Skin of body (tissue), 2 donors: ENCODE data around the gene RBM20. TPM values are rescaled to one million over a fixed set of nuclear protein-coding genes. Genes with fewer than 3 reads are reported as not detected.

ENCODE experiments used
- DNase-seq: peaks from one replicate; lab custom pipeline; 2025; lab: John Stamatoyannopoulos, UW
- total RNA-seq: library from RNA; depleted of rRNA; stranded (reverse); fragments of >200 nt; gene quantifications from one replicate; pipeline ENCODE4 v1.2.3, GENCODE V29; 2014

RBM20 gene
- total RNA-seq, 1 donor from 2014 or later = 2.4 TPM

DNA sequence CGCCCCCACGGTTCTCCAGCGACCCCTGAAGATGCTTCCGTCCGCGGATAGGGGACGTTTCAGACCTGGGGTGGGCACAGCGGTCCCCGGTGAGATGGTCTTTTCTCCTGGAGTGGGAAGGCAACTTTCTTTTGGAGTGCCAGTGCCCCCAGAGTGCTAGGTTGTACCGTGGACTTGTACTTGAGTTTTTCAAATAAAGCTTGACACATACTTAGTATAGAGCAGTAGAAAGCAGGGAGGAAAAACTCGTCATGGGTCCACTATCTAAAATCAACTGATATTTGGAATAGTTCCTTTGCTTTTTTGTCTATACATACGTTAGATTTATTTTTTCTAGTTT, 28.4 kb downstream of the RBM20 start:
- DNase-seq = no peak

DNA sequence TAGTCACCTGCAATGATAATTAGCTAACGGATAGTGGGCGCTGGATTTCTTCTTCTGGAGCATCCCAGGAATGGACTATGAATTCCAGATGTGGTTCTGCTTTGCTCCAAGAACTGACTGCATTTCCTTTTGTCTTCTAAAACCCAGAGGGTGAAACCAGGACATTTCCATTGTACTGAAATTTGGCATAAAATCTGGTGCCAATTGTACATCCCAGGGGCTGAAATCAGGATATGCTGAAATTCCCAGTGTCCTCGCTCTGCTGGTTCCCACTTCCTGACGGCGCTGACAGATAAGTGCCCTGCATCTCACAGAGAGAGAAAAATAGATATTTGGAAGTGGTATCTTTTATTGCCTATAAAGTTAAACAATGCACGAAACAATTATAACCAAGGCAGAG, 31.9 kb downstream of the RBM20 start:
- no peak for DNase-seq

DNA sequence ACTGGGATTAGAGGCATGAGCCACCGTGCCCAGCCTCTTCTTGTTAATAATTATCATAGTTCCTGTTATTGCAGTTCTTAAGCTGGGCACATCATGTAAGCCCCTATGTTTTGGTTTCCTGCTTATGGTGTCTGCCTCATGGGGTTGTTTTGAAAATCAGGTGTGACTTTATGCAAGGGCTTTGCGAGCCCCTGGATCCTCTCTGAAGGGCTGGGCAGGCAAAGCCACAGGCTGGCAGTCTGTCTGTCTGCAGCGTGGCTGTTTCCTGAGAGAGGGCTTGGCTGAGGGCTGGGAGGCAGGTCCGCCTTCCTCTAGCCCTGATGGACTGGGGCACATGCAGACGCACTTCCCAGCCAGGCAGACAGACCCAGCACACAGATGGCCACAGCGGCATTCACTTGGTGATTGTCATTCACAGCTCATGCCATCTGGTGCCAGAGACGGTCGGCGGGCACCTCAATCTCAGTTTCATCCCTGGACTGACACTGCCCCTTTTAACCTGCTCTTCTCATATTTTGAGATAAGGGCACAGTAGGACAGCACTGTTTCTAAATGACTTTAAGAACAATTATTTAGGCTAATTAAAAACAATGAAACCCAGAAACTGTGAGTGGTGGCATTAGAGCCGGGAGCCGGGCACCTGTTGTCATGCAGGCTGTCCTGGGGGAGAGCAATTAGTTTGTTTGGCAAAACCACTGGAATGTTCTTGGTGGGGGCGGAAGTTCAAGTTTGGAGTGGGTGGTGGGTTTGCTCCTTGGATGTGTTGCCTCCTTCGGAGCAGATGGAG, 35.5 kb downstream of the RBM20 start:
- no peak for DNase-seq

DNA sequence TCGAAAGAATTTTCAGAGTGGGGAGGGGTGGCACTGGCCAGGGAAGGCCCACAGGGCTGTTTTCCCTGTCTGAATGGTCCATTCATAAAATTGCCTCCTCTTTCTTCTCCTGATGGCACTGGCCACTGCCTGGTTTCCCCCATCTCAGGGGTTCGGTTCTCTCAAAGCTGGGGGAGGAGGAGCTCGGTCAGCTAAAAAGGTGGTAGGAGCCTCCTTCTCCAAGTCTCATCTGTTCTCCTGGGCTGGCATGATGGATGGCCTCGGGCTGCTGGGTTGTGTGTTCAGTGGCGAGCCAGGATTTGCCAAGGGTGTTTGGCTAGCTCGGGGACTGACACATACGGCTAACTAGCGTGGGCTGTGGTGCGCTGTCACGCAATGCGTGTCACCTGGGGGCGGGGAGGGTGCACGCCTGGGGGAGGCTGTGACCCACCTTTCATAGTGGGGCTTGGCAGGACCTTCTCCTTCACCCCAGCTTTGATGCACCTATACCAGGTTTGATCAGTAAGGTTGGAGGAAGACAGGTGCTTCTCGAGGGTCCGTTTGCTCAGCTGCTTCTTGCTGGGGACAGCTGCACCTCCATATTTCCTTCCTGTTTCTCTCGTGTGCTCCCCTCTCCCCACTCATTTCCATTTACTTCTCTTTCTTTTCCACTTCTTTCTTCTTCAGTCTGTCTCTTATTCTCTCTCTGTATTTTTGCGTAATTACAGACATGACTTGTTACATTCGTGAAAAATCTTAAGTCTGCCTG, 36.3 kb downstream of the RBM20 start:
- no peak for DNase-seq

DNA sequence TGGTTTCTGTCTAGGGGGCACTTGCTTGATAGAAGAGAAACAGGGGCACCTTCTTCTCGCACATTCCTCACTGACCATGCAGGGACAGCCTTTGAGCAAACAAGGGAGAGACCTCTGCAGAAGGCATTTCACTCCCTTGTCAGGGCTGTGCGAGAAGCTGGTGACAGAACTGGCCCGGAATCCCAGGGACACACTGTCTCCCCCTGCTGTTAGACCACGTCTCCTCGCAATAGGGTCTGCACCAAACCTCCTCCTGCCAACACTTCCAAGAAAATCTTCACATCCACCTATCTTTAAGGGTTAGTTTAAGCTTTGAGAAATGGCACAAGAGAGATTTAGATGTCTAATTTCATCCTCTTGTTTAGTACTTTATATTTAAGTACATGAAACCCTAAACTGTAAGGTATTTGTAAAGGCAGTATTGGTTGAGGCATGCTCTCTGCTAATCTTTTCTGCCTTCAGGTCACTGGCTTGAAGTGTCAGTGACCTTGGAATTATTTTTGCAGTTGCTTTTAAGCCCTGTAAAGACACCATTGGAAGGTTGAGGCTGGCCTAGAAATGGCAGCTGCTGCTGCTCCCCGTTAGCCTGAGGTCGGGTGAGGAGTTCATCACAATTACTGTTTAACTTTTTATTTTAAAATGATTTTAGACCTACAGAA, 37.0 kb downstream of the RBM20 start:
- DNase-seq = no peak

DNA sequence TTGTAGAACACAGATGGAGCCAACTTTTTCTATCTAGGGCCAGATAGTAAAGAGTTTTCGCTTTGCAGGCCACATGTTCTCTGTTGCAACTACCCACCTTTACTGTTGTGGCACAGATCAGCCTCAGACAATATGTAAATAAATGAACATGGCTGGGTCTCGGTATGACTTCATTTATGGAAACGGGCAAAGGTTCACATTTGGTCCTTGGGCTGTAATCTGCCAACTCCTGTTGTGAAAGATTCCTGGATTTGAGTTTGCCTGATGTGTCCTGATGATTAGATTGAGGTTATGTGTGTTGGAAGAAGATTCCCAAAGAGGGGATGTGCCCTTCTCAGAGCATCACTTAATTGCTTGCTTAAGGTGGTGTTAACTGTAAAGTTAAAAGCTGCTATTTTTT, 38.2 kb downstream of the RBM20 start:
- DNase-seq = no peak

DNA sequence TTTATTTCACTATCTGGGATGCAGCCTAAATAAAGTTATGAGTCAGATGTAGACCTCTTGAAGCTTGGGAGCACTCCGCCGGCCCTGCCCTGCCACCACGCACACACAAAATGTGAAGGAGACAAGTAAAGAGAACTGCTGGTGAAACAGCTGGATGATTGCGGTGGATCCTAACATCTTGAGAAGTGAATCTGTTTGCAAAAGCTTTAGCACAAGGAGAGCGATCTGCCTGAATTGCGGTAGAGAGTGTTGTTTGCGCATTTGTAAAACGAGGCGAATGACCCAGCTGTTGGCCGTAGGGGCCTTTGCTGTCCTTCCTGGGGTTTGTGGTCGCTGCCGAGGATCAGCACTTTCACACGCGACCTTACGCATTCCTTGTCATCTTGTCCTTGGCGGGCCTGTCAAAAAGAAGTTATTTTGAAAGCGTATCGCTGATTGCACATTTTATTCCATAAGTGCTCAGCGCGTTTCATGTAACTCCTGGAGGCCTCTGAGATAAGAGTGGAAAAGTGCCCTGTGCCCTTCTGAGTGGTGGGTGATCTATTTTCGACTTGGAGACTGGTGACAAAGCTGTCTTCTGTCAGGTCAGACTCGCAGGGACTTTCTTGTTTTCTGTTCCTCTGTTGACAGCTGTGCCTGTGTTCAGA, 40.8 kb downstream of the RBM20 start:
- no peak for DNase-seq

DNA sequence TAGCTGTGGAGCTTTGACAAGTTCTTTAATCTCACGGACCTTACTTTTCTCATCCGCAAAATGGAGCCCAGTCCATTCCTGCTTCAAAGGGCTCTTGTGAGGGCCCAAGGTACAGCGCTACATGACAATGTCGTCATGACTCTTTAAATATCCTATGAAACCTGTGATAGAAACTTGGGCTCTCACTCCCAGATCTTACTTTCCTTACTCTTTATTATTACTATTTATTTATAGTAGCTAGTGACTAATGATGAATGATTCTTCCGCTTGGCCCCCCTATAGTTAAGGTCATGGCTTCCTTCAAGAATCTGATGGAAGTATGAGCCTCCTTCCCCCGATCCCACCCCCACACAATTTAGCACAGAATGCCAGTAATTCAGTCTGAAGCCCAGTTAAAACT, 41.9 kb downstream of the RBM20 start:
- no peak for DNase-seq

DNA sequence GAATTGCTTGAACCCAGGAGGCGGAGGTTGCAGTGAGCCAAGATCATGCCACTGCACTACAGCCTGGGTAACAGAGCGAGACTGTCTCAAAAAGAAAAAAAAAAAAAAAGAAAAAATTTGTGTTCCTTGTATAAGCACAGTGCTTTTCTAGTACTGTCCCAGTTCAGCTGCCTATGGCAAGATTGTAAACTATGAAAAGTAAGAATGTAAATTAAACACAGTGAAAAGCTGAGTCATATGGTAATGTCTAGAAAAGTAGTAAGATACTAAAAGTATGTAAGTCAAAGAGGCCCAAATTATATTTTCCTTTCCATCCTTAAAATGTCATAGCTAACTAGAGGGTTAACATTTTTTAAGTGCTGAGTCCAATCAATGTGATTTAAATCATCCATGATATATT, 42.8 kb downstream of the RBM20 start:
- no peak for DNase-seq

DNA sequence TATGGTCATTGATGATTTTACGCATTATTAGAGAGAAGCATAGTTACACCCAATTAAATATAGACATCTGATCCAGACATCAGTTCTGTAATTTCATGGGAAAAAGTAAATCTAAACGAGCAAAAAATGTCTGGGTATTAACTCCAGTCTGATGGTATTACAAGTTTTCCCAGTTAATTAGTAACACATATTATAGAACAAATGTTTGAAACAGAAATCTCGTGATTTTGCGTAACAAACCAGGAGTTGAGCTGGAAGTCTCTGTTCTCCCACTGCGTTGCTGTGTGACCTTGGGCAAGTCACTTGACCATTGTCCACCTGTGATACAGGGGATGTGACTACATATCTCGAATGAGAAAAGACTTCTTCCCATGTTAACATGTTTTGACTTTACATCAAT, 43.3 kb downstream of the RBM20 start:
- DNase-seq = no peak

DNA sequence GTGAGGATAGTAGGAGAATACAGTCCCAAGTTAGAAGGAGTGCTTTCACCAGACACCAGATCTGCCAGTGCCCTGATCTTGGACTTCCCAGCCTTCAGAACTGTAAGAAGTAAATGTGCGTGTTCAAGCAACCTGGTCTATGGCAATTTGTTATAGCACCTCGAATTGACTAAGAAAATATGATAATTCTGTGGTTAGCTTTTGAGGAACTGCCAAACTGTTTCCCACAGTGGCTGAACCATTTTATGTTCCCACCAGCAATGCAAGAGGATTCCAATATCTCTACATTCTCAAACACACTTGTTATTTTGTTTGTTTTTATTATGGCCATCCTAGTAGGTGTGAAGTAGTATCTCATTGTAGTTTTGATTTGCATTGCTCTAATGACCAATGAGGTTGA, 47.0 kb downstream of the RBM20 start:
- DNase-seq = no peak

DNA sequence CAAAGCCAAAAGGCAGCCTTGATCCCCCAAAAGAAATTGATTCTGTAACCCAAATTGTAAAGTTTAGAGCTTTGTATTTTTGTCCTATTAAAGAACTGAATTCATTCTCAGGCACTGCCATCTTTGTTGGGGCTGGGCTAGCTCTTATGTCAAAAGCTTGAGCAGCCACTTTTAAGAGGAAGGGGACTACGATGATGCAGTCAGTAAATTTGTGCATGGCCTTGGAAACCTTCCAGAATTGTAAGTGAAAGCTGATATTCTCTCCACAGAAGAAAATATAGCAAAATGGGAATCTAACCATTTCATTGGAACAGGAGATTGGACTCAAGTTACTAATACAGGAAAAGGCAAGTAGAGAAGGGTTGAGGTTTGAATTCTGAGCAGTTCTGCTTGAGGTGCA, 50.1 kb downstream of the RBM20 start:
- DNase-seq = no peak

DNA sequence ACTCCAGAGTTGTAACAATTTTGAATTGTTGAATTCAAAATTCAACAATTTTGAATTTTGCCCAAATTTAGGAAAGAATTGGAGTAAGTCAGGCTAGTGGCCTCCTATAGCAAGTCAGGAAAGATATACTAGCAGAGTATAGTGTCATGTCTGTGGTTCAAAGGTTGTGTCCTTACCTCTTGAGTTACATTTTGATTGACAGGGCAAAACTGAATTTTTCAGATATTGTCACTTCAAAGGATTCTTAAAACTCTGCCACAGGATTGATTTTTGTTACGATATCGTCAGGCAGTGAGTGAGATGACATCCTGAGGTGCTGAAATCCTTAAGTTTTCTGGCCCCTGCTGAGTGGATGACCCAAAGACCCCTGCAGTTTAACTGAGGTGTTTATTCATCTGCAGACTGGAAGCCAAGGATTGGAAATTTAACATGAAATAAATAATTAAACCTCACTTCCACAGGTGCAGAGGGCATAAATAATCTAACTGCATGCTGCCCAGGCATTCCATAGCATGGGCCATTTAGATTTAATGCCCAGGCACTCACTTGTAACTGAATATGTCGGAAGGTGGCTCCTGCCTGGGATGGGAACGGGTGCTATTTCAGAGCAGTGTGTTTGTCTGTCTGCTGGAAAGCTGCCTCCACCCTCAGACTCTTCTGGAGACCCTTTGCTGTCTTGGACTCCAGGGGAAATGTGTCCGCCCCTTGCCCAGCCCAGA, 50.8 kb downstream of the RBM20 start:
- no peak for DNase-seq

DNA sequence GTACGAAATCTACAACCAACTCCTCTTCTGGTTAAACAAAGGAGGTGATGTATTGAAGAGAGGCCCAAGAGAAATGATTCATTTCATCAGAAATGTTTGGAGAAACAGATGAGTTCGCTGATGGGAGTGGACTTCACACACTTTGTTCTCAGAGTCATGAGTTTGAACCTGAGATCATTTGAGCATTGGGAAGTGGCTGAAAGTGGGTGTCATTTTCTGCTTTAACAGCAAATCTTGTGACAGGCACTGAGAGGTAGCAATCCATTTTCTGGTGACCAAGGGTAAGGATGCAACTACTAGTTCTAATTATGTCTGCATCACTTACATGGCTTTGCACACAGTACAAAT, 51.4 kb downstream of the RBM20 start:
- DNase-seq = no peak

DNA sequence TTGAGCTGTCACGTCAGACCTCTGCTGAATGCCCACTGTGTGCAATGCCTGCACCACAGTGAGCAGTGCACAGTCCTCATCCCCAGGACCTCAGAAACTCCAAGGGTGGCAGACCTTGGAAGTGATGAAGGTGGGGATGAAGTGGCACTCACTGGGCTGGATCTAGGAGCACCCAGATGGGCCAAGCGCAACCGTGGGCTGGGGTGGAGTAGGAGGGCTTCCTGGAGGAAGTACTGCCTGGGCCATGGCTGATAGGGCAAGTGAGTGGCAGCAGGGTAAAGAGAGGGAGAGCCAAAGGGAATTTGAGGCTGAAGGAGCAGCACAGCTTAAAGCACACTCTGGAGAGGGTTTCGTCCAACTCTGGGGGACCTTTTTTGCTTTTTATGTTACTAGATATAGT, 52.3 kb downstream of the RBM20 start:
- DNase-seq = no peak

DNA sequence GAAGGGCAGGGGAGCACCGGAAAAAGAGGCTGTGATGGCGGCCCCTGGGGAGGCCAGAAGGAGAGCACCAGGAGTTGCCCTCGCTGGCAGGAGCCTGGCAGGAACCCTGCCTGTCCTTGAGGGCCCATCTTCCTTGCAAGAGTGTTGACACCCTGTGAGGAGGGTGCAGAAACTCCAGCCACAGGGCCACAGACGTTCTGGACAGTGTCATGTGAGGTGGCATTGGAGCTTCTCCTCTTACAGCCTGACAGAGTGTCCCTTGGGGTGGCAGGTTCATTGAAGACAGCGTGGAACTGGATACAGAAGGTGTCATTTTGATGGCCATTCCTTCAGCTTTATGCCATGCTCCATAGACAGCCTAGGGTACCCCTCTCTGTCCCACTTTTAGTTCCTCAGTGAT, 54.2 kb downstream of the RBM20 start:
- DNase-seq = no peak

DNA sequence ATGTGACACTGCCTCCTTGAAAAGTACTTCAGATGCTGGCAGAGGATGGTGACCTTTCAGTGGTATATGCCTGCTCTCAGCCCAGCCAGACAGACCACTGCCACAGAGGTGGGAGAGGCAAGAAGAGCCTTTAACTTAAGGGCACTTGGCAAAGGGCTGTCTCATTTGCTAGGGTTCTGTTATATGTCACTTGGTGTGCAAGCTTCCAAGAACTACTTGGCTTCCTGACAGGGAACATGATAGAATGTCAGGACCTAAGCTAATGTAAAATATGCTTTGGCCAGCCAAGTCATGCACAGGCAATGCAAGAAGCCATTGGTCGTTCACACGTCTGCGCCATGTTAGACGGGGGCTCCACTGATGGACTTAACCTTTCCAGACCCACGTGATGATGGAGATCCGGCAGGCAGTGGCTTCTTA, 54.7 kb downstream of the RBM20 start:
- no peak for DNase-seq

DNA sequence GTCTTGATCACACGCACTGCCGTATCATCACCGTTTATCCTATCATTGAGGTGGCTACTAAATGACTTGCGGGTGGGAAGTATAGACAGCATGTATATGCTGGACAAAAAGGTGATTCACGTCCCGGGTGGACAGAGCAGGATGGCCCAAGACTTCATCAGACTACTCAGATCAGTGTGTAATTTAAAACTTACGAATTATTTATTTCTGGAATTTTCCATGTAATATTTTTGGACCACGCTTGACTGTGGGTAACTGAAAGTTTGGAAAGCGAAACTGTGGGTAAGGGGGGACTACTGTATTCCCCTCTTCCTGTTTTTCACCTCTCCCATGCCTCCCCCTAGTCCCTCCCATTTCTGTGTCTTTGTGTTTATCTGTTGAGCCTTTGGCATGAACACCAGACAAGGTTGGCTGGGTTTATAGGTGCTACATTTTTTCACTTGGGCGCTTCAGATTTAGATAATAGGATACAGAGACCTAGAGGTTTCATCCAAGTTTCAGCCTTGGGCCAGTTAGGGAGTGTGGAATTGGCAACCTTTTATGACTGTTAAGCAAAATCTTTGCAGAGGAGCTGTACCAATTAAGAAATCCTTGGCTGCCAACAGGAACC, 55.8 kb downstream of the RBM20 start:
- DNase-seq = no peak

DNA sequence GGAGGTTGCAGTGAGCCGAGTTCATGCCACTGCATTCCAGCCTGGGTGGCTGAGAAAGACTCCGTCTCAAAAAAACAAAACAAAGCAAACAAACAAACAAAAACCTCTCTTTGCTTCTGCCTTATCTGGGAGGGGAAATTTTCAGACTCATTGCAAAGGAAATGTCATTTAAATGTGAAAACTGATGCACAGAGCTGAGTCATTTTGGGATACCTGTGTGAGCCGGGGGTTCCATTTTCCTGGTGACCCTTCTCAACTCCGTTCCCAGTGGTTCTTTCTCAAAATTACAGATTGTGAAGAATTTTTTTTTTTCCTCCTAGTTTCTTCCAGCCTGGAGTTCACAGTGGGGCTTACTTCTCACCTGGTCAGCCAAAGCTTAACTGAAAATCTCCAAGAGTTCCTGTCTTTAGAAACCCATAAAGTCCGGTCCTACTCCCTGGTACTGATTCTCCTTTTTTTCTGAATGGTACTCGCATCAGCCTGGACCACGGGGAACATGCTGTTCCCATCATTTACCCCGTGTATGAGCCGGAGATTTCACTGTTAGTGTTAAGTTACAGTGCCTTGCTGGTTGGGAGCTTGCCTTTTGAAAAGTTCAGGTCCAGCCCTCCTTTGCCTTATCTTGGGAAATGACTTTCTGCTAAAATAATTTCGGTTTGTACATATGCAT, 56.9 kb downstream of the RBM20 start:
- DNase-seq = no peak

DNA sequence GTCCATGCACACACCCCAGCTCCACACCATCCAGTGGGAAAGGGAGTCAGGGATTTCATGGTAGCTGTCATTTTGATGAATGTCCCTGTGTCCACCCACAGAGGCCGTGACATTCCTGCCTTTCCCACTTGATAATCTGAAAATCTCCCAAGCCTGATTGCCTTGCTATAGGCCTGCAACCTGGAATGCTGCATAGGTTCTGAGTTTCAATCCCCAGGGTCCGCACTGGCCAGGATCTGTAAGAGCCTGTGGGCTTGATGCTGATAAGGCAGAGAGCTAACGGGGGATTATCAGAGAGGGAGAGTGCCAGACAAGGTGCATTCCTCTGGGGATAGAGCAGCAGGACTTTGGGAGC, 57.5 kb downstream of the RBM20 start:
- DNase-seq = no peak

DNA sequence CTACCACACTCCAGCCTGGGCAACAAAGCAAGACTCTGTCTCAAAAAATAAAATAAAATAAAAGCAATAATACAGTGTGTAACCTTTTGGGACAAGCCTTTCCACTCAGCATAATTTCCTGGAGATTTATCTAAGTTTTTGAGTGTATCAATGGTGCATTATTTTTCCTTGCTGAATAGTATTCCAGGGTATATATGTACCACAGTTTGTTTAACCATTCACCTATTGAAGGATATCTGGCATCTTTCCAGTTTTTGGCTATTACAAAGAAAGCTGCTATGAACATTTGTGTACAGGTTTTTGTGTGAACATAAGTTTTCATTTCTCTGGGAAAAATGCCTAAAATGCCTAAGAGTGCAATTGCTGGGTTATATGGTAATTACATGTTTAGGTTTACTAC, 59.9 kb downstream of the RBM20 start:
- DNase-seq = no peak
